ENCODE measurements around the gene LRRC7.

GRCh38 chr1:69967245-69967766 lies 399.6 kb downstream of the LRRC7 start:
- TF ChIP-seq CTCF (IDR thresholded peaks at IDR 0.05) (no peak), POLR2A (IDR thresholded peaks at IDR 0.05) (no peak)
